GM12872 (cell line): ENCODE measurements around the gene TGFB2.

Experiments used
- TF ChIP-seq, protein P1 (sequence below): IDR thresholded peaks from 3 replicates; pipeline ENCODE4 v1.5.1; 2011; ENCODE audit warnings: low read depth, mild to moderate bottlenecking, low read length, moderate library complexity; ENCODE audit not compliant: insufficient read depth

The TGFB2 gene

DNA sequence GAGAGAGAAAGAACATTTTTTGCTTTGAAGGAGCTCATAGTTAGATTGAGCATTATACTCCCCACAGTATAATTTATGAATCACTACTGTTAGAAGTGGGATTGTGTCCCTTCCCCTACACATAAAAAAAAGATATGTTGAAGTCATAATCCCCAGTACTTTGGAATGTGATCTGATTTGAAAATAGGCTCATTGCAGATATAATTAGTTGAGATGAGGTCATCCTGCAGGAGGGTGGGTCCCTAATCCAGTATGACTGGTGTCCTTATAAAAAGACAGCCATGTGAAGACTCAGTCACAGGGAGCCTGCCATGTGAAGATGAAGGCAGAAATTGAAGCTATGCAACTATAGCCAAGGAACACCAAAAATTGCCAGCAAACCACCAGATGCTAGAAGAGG, 76.4 kb downstream of the TGFB2 start:
- TF ChIP-seq, protein P1, sequence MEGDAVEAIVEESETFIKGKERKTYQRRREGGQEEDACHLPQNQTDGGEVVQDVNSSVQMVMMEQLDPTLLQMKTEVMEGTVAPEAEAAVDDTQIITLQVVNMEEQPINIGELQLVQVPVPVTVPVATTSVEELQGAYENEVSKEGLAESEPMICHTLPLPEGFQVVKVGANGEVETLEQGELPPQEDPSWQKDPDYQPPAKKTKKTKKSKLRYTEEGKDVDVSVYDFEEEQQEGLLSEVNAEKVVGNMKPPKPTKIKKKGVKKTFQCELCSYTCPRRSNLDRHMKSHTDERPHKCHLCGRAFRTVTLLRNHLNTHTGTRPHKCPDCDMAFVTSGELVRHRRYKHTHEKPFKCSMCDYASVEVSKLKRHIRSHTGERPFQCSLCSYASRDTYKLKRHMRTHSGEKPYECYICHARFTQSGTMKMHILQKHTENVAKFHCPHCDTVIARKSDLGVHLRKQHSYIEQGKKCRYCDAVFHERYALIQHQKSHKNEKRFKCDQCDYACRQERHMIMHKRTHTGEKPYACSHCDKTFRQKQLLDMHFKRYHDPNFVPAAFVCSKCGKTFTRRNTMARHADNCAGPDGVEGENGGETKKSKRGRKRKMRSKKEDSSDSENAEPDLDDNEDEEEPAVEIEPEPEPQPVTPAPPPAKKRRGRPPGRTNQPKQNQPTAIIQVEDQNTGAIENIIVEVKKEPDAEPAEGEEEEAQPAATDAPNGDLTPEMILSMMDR, result no peak

DNA sequence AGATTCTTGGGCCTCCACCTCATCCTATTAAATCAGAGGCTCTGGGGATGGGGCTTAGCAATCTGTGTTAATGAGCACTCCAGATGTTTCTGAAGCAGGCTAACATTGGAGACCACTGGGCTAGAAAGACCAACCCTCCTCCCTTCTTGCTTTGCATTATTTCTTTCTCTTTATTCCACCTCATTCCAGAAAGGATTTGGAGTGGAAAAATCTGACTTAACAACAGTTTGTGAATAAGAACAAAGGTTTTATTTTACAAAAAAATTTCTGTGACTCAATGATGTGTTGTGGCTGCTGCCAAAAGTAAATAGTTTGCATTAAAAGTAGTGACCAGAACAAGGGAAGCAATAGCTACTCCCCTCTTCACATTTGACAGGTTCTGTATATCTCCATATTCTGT, 79.4 kb downstream of the TGFB2 start:
- TF ChIP-seq, protein P1, result no peak

DNA sequence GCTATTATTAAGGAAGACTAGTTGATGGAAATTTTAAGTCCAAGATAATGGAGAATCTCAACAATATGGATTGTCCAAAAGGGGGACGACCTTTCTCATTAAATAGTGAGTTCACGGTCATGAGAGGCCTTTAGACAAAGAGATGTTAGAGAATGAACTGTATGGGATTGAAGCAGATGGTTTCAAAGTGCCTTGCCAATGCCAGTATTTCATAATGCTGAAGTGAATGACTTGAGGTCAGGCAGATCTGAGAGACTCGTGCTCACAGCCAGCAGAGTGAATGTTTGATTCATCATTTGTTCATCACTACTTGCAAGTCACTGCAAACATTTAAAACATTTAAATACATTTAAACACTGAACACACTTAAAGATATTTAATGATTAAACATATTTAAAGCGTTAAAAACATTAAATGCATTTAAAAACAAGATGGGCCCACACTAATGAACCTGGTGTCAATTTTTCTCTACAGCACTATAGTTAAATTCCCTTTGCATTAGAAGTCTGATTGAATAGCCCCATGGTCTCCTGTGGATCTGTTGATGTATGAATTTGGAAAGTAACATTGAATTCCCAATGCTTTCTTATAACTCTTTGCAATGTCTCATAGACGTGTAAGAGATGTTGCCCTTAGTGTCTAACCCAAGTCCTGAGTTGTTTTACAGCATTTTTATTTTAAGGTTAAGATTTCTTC, 80.7 kb downstream of the TGFB2 start:
- TF ChIP-seq, protein P1, result no peak

DNA sequence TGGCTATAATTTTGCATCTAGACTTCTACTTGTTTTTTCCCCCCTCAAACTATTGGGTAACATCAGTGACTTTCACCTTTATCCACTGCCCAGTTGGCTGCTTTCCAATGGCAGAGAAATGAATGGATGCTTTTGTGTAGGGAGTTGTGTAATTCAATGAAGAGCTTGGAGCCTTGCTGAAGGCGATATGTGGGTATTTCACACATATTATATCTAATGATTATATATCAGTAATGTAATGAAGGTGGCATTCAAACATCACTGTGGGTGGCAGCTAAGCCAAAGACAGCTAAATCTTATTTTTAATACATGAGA, 81.2 kb downstream of the TGFB2 start:
- TF ChIP-seq, protein P1, result no peak

DNA sequence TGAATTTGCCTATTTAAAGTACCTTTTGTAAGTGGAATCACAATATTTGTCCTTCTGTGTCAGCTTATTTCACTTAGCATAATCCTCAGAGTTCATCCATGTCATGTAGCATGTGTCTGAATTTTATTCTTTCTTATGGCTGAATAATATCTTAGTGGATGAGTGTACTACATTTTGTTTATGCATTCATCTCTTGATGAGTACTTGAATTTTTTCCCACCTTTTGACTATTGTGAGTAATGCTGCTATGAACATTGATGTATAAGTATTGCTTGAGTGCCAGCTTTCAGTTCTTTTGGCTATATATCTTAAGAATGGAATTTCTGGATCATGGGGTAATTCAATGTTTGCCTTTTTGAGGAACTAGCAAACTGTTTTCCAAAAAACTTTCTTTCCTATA, 84.2 kb downstream of the TGFB2 start:
- TF ChIP-seq, protein P1, result no peak

DNA sequence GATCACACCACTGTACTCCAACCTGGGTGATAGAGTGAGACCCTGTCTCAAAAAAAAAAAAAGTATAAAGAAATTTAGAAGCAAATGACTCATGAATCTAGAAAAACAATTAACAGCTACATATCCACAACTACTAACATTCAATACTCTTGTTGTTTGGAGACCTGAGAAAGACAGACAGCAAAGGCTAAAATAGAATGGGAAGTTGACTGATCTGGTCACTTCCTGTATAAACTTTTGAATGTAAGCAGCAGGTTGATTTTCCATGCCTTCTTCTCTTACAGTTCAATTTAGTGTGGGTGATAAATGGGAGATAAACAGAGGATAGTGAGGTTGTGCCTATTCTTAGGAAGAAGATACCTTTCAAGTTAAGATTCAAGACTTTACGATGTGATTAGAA, 85.2 kb downstream of the TGFB2 start:
- TF ChIP-seq, protein P1, result no peak

DNA sequence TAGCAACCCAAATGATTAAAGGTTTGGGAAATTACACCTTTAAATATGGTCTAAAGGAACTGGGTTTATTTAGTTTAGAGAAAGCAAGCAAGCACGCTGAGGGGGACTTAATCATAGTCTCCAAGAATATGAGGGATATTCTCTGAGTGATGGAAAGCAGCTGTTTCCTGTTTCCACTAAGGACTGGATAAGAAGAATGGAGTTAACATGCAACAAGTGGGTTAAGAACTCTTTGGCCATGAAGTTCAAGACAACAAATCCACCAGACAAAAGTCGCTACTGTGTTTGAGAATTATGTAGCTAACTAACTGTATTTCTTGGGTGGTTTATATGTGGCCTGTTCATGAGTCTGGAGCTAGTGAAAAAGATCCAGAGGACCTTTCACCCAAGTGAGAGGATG, 85.7 kb downstream of the TGFB2 start:
- TF ChIP-seq, protein P1, result no peak
